GM12878 (cell line): Measurements from ENCODE around the gene ZNF341. TPM values are rescaled to one million over a fixed set of nuclear protein-coding genes. Genes with fewer than 3 reads are reported as not detected.

Source experiments
- BHLHE40 ChIP-seq, 2 experiments: fragments of 450-650 bp in 1 of 2; IDR thresholded peaks; 2 replicates each; pipeline ENCODE4 v1.6.1; 2011 to 2017; ENCODE audit warnings: low read depth in 2 of 2, borderline replicate concordance in 1 of 2, improper control_type of control experiment in 1 of 2, low read length in 1 of 2, mild to moderate bottlenecking in 1 of 2
- CHD4 ChIP-seq: fragments of 200-600 bp; sonication (generic); IDR thresholded peaks from 2 replicates; pipeline ENCODE4 v1.6.1; 2016; ENCODE audit warnings: mild to moderate bottlenecking
- GABPA ChIP-seq: IDR thresholded peaks from 2 replicates; pipeline ENCODE4 v1.6.1; 2014; ENCODE audit warnings: antibody characterized with exemption, low read depth, mild to moderate bottlenecking, inconsistent platforms
- GATAD2B ChIP-seq: fragments of 450-650 bp; conservative IDR thresholded peaks from 2 replicates; pipeline ENCODE4 v1.6.1; 2017; ENCODE audit warnings: low read depth, mild to moderate bottlenecking, moderate library complexity
- HDAC6 ChIP-seq: fragments of 200-600 bp; sonication (generic); IDR thresholded peaks from one replicate; pipeline ENCODE4 v1.8.0; 2017; ENCODE audit warnings: antibody characterized with exemption; ENCODE audit not compliant: unreplicated experiment
- JUNB ChIP-seq: IDR thresholded peaks from 2 replicates; pipeline ENCODE4 v1.6.1; 2016; ENCODE audit warnings: antibody characterized with exemption, mild to moderate bottlenecking
- KAT2A ChIP-seq: conservative IDR thresholded peaks from 2 replicates; pipeline ENCODE4 v1.6.1; 2011; ENCODE audit warnings: low read depth, low read length; ENCODE audit not compliant: control insufficient read depth
- MYC ChIP-seq: IDR thresholded peaks from 2 replicates; pipeline ENCODE4 v1.6.1; 2011; ENCODE audit warnings: mild to moderate bottlenecking, low read length, moderate library complexity, inconsistent platforms; ENCODE audit not compliant: insufficient read depth, insufficient replicate concordance, insufficient read length, severe bottlenecking
- NFXL1 ChIP-seq: fragments of 450-650 bp; IDR thresholded peaks from 2 replicates; pipeline ENCODE4 v1.6.1; 2017; ENCODE audit warnings: antibody characterized with exemption, mild to moderate bottlenecking, borderline replicate concordance
- RB1 ChIP-seq: fragments of 450-650 bp; formaldehyde crosslinking; IDR thresholded peaks from 2 replicates; pipeline ENCODE4 v1.6.1; 2017; ENCODE audit warnings: mild to moderate bottlenecking, borderline replicate concordance
- SIN3A ChIP-seq: IDR thresholded peaks from 2 replicates; pipeline ENCODE4 v1.6.1; 2012; ENCODE audit warnings: low read depth, low read length, improper control_type of control experiment
- SMAD1 ChIP-seq: fragments of 450-650 bp; IDR thresholded peaks from 2 replicates; pipeline ENCODE4 v1.6.1; 2018; ENCODE audit warnings: mild to moderate bottlenecking, low read depth; ENCODE audit not compliant: partially characterized antibody
- SMAD5 ChIP-seq: IDR thresholded peaks from 2 replicates; pipeline ENCODE4 v1.6.1; 2016; ENCODE audit warnings: antibody characterized with exemption, low read depth
- SMC3 ChIP-seq: IDR thresholded peaks from 2 replicates; pipeline ENCODE4 v1.6.1; 2011; ENCODE audit warnings: low read length, improper control_type of control experiment, borderline replicate concordance
- TCF3 ChIP-seq: IDR thresholded peaks from 2 replicates; pipeline ENCODE4 v1.6.1; 2012; ENCODE audit warnings: low read depth, mild to moderate bottlenecking, low read length, borderline replicate concordance; ENCODE audit not compliant: insufficient read depth
- WRNIP1 ChIP-seq: IDR thresholded peaks from 2 replicates; pipeline ENCODE4 v1.6.1; 2011; ENCODE audit warnings: low read depth, low read length, improper control_type of control experiment, borderline replicate concordance
- polyA plus RNA-seq, 11 experiments: library from polyadenylated mRNA; depleted of rRNA in 4 of 11; unstranded in 6 of 11; stranded (reverse) in 5 of 11; fragments of >200 nt; fragmentation: Nextera tagmentation in 4 of 11; fragmentation: Illumina TruSeq in 1 of 11; extraction: Ambion mirVana in 4 of 11; extraction: Trizol in 1 of 11; gene quantifications; 1 replicate in 1 of 11; 2 replicates in 10 of 11; pipeline versions ENCODE4 v1.2.1 to v1.2.3, GENCODE V29; 2011 to 2016; ENCODE audit warnings: inconsistent platforms in 2 of 11, missing spikeins in 2 of 11, low read depth in 1 of 11
- total RNA-seq, 4 experiments: library from RNA; depleted of rRNA in 3 of 4; stranded (reverse); fragments of >200 nt in 3 of 4; fragmentation: Illumina TruSeq in 1 of 4; extraction: Trizol in 1 of 4; gene quantifications; 2 replicates each; pipeline versions ENCODE4 v1.2.1 to v1.2.3, GENCODE V29; 2013 to 2021
- TF ChIP-seq, protein P1 (sequence below): fragments of 150-350 bp; IDR thresholded peaks from 2 replicates; pipeline ENCODE4 v1.6.1; 2016; ENCODE audit warnings: low read depth, low read length
- TF ChIP-seq, protein P2 (sequence below): IDR thresholded peaks from 2 replicates; pipeline ENCODE4 v1.6.1; 2011; ENCODE audit warnings: borderline replicate concordance, low read depth, mild to moderate bottlenecking, moderate library complexity, mixed read lengths, low read length; ENCODE audit not compliant: insufficient read depth; ENCODE audit errors: extremely low read length
- TF ChIP-seq, protein P3 (sequence below): IDR thresholded peaks from 2 replicates; pipeline ENCODE4 v1.6.1; 2012; ENCODE audit warnings: low read depth, low read length, improper control_type of control experiment
- TF ChIP-seq, protein P4 (sequence below), 3 experiments: IDR thresholded peaks in 2 of 3; conservative IDR thresholded peaks in 1 of 3; 2 replicates each; pipeline ENCODE4 v1.5.1; 2011; ENCODE audit warnings: low read depth in 3 of 3, low read length in 3 of 3, mild to moderate bottlenecking in 3 of 3, control low read depth in 2 of 3, moderate library complexity in 2 of 3, inconsistent platforms in 1 of 3, mixed read lengths in 1 of 3; ENCODE audit not compliant: control insufficient read depth in 2 of 3, insufficient read depth in 1 of 3; ENCODE audit errors: extremely low read depth in 1 of 3
- TF ChIP-seq, protein P5 (sequence below): IDR thresholded peaks from 2 replicates; pipeline ENCODE4 v1.6.1; 2011; ENCODE audit warnings: low read depth, low read length, improper control_type of control experiment, borderline replicate concordance

The ZNF341 gene
- total and polyA plus RNA-seq, 10 of the 15 experiments (the other 5 are each of a cell fraction or from before 2014, with no cell fraction given), result 0.18 to 5.0 (median 2.6) TPM

DNA sequence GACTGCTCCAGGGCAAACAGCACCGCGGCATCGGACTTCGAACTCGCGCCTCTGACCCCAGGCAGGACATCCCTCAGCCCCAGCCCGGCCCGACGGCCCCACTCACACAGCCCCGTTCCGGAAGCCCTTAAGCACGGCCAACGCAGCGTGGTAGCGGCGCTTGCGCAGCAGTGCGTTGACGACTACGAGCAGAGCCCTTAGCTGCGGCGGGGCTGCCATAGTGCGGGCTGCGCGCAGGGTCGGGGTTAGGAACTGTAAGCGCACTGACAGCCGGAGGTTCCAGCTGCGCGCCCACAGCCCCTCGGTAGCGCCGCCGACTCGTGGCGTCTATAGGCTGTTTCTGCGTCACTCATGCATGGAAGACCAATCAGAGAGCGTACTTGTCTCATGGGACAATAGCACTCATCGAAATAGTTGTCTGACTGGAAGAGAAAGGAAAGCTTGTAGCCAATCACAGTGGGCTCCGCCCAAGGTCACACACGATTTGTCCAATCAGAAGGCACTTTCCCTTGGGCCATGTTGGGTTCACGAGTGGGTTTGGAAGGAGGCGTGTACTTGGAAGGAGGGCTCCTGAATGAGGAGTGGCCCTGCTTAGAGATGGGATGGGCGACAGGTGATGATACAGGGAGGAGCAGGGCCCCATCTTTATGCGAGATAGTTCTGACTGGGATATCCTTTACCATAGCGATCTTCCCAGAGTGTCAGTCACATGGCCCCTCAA, 11.6 kb upstream of the ZNF341 start, which contains the start of gene PXMP4 (continued):
- TF ChIP-seq, protein P1, sequence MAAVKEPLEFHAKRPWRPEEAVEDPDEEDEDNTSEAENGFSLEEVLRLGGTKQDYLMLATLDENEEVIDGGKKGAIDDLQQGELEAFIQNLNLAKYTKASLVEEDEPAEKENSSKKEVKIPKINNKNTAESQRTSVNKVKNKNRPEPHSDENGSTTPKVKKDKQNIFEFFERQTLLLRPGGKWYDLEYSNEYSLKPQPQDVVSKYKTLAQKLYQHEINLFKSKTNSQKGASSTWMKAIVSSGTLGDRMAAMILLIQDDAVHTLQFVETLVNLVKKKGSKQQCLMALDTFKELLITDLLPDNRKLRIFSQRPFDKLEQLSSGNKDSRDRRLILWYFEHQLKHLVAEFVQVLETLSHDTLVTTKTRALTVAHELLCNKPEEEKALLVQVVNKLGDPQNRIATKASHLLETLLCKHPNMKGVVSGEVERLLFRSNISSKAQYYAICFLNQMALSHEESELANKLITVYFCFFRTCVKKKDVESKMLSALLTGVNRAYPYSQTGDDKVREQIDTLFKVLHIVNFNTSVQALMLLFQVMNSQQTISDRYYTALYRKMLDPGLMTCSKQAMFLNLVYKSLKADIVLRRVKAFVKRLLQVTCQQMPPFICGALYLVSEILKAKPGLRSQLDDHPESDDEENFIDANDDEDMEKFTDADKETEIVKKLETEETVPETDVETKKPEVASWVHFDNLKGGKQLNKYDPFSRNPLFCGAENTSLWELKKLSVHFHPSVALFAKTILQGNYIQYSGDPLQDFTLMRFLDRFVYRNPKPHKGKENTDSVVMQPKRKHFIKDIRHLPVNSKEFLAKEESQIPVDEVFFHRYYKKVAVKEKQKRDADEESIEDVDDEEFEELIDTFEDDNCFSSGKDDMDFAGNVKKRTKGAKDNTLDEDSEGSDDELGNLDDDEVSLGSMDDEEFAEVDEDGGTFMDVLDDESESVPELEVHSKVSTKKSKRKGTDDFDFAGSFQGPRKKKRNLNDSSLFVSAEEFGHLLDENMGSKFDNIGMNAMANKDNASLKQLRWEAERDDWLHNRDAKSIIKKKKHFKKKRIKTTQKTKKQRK, result peak; percentile 85
- TF ChIP-seq JUNB (no peak), SMAD1 (no peak), WRNIP1 (no peak), SMAD5 (no peak), KAT2A (no peak), SMC3 (no peak), GATAD2B (no peak), BHLHE40 (IDR thresholded peaks at IDR 0.05; ENCODE audit: borderline replicate concordance in 1 of 2, low read depth in 2 of 2, low read length in 1 of 2) (peak in 1 of 2 experiments; percentile 48; a peak in 2 of 4 replicates), MYC (no peak), TCF3 (peak; percentile 65; the same call in 1 of the 2 replicates), NFXL1 (no peak), CHD4 (no peak), RB1 (peak; percentile 38; the same call in 1 of the 2 replicates), SIN3A (peak; percentile 74), GABPA (no peak), HDAC6 (no peak)
- TF ChIP-seq, protein P2, sequence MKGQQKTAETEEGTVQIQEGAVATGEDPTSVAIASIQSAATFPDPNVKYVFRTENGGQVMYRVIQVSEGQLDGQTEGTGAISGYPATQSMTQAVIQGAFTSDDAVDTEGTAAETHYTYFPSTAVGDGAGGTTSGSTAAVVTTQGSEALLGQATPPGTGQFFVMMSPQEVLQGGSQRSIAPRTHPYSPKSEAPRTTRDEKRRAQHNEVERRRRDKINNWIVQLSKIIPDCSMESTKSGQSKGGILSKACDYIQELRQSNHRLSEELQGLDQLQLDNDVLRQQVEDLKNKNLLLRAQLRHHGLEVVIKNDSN, result no peak
- TF ChIP-seq, protein P3, sequence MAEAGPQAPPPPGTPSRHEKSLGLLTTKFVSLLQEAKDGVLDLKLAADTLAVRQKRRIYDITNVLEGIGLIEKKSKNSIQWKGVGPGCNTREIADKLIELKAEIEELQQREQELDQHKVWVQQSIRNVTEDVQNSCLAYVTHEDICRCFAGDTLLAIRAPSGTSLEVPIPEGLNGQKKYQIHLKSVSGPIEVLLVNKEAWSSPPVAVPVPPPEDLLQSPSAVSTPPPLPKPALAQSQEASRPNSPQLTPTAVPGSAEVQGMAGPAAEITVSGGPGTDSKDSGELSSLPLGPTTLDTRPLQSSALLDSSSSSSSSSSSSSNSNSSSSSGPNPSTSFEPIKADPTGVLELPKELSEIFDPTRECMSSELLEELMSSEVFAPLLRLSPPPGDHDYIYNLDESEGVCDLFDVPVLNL, result no peak
- TF ChIP-seq, protein P4, sequence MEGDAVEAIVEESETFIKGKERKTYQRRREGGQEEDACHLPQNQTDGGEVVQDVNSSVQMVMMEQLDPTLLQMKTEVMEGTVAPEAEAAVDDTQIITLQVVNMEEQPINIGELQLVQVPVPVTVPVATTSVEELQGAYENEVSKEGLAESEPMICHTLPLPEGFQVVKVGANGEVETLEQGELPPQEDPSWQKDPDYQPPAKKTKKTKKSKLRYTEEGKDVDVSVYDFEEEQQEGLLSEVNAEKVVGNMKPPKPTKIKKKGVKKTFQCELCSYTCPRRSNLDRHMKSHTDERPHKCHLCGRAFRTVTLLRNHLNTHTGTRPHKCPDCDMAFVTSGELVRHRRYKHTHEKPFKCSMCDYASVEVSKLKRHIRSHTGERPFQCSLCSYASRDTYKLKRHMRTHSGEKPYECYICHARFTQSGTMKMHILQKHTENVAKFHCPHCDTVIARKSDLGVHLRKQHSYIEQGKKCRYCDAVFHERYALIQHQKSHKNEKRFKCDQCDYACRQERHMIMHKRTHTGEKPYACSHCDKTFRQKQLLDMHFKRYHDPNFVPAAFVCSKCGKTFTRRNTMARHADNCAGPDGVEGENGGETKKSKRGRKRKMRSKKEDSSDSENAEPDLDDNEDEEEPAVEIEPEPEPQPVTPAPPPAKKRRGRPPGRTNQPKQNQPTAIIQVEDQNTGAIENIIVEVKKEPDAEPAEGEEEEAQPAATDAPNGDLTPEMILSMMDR (IDR thresholded peaks at IDR 0.05 in 2 of 3, conservative IDR thresholded peaks at IDR 0.05 in 1 of 3; ENCODE audit: control insufficient read depth in 2 of 3, extremely low read depth in 1 of 3, insufficient read depth in 1 of 3, low read depth in 3 of 3, low read length in 3 of 3), result no peak
- TF ChIP-seq, protein P5, sequence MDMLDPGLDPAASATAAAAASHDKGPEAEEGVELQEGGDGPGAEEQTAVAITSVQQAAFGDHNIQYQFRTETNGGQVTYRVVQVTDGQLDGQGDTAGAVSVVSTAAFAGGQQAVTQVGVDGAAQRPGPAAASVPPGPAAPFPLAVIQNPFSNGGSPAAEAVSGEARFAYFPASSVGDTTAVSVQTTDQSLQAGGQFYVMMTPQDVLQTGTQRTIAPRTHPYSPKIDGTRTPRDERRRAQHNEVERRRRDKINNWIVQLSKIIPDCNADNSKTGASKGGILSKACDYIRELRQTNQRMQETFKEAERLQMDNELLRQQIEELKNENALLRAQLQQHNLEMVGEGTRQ, result no peak; the same call in 1 of the 2 replicates
